SK-N-MC (cell line): Measurements from ENCODE around the gene PDLIM3.

Source experiments
- EZH2 ChIP-seq: fragments of 200-600 bp; sonication (generic); IDR thresholded peaks from one replicate; pipeline ENCODE4 v1.6.1; 2017; ENCODE audit warnings: antibody characterized with exemption
- POLR2AphosphoS5 ChIP-seq: IDR thresholded peaks from 2 replicates; pipeline ENCODE4 v1.6.1; 2012; ENCODE audit warnings: mild to moderate bottlenecking, low read depth, low read length, borderline replicate concordance

DNA sequence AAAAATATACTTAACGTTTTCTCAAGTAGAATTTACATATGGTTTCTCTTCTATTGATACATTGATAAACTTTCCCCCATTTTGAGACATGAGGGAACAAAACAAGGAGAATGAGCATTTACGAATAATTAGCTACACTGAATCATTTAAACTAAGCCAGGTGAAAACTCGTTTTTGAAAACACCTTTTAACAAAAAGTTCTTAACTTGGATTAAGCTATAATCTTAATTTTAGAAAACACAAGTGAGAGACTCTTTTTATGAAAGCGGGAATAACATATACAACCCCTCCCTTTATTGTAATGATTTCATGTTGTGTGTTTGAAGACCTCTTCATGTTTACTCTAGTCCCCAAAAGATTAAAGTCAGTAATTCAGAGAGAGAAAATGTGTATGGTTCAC is 20.1 kb downstream of the PDLIM3 start:
- TF ChIP-seq POLR2AphosphoS5 (no peak), EZH2 (no peak)
